Eye (tissue), 1 donor: ENCODE measurements around the gene SPAAR.

Source experiments
- DNase-seq: peaks from one replicate; pipeline ENCODE4 v3.0.0-alpha.2; 2015

SPAAR gene

GRCh38 chr9:35951736-35952135 lies 42.4 kb downstream of the SPAAR start:
- no peak for DNase-seq

GRCh38 chr9:35952526-35953191 lies 43.4 kb downstream of the SPAAR start:
- no peak for DNase-seq

GRCh38 chr9:35954942-35955546 lies 45.8 kb downstream of the SPAAR start:
- DNase-seq: peak; percentile 88

GRCh38 chr9:35956651-35957050 lies 47.4 kb downstream of the SPAAR start:
- no peak for DNase-seq

- DNase-seq: no peak
These were observed 49.0 kb downstream of the SPAAR start, which contains the start of gene OR2S2 for GRCh38 chr9:35958104-35958837. OR2S2 (minus strand) TSS chr9:35958154; CDS start chr9:35958098, 56 bp downstream.

GRCh38 chr9:35960039-35960655 lies 50.9 kb downstream of the SPAAR start:
- DNase-seq: no peak
